Activated B cell treated with CpG ODN at 0.5 μM for 24 hours (primary cell): ENCODE results near the gene CRYBG3. TPM values are rescaled to one million over a fixed set of nuclear protein-coding genes. Genes with fewer than 3 reads are reported as not detected.

Experiments used
- ATAC-seq: fragments of 200-7000 bp; cut with Tn5 transposase; one replicate; pipeline ENCODE4 v1.10.0; 2021; ENCODE audit warnings: low read depth, mild to moderate bottlenecking, moderate library complexity
- CTCF ChIA-PET: fragments of 350-600 bp; sonication (Branson Sonifier 250); formaldehyde crosslinking; loops from one replicate; lab custom pipeline; 2021; ENCODE audit warnings: antibody characterized with exemption; lab: Charles Lee
- POLR2A ChIA-PET: fragments of 350-600 bp; sonication (Branson Sonifier 250); formaldehyde crosslinking; loops from one replicate; lab custom pipeline; 2021; ENCODE audit warnings: antibody characterized with exemption; lab: Charles Lee
- DNase-seq: peaks from one replicate; pipeline ENCODE4 v3.0.0; 2022
- H3K27ac Mint-ChIP-seq: one replicate; pipeline ENCODE4 v1.8.0; 2020; ENCODE audit warnings: mixed read lengths
- H3K27me3 Mint-ChIP-seq: one replicate; pipeline ENCODE4 v1.8.0; 2021; ENCODE audit warnings: mixed read lengths
- H3K36me3 Mint-ChIP-seq: one replicate; pipeline ENCODE4 v1.8.0; 2021; ENCODE audit warnings: low read depth, mixed read lengths
- H3K4me1 Mint-ChIP-seq: one replicate; pipeline ENCODE4 v1.8.0; 2021; ENCODE audit warnings: mixed read lengths
- H3K4me3 Mint-ChIP-seq: one replicate; pipeline ENCODE4 v1.8.0; 2020; ENCODE audit warnings: mild to moderate bottlenecking, mixed read lengths
- H3K9me3 Mint-ChIP-seq: one replicate; pipeline ENCODE4 v1.8.0; 2020; ENCODE audit warnings: mixed read lengths
- CTCF ChIP-seq: fragments of 200-600 bp; IDR thresholded peaks from one replicate; pipeline ENCODE4 v1.8.0; 2022; ENCODE audit warnings: antibody characterized with exemption, mild to moderate bottlenecking
- intact Hi-C: fragments of 100-400 bp; cut with micrococcal nuclease; formaldehyde crosslinking; loops from one replicate; pipeline ENCODE4 v1.15.1; 2024
- total RNA-seq: library from RNA; stranded (reverse); gene quantifications from 2 replicates; pipeline ENCODE4 v1.2.3, GENCODE V29; 2022

The CRYBG3 gene
- total RNA-seq, 1 donor from 2014 or later: 1.5 TPM

GRCh38 chr3:97959872-97960271, 138.1 kb downstream of the CRYBG3 start:
- TF ChIP-seq CTCF: no peak
- Mint-ChIP-seq H3K4me1 (peaks cover 12% of the 10 kb centered on the region), H3K27ac (no peak overlapping the region), H3K36me3 (peaks cover 71% of the 10 kb centered on the region), H3K27me3 (no peaks in the 10 kb centered on the region), H3K9me3 (no peaks in the 10 kb centered on the region), H3K4me3 (no peak overlapping the region)
- no peak for DNase-seq
- intact Hi-C loops: no loop called here
- ChIA-PET POLR2A (no interaction called here), CTCF (no interaction called here)
- no peak for ATAC-seq

GRCh38 chr3:97960551-97960950, 138.7 kb downstream of the CRYBG3 start:
- Mint-ChIP-seq H3K27me3 (no peaks in the 10 kb centered on the region), H3K9me3 (no peaks in the 10 kb centered on the region), H3K4me3 (no peak overlapping the region), H3K27ac (no peak overlapping the region), H3K36me3 (peaks cover 69% of the 10 kb centered on the region), H3K4me1 (peaks cover 9% of the 10 kb centered on the region)
- ATAC-seq (no peak), DNase-seq (no peak)
- intact Hi-C loops: no loop called here
- ChIA-PET POLR2A (no interaction called here), CTCF (no interaction called here)
- TF ChIP-seq CTCF: no peak

- ATAC-seq (no peak), DNase-seq (no peak)
- TF ChIP-seq CTCF: no peak
- no peak overlapping the region for H3K27ac Mint-ChIP-seq
- no peaks in the 10 kb centered on the region for H3K27me3 Mint-ChIP-seq
- H3K9me3 Mint-ChIP-seq: no peaks in the 10 kb centered on the region
- ChIA-PET CTCF (no interaction called here), POLR2A (no interaction called here)
- no peak overlapping the region for H3K4me3 Mint-ChIP-seq
- peaks cover 13% of the 10 kb centered on the region for H3K4me1 Mint-ChIP-seq
- intact Hi-C loops: no loop called here
- H3K36me3 Mint-ChIP-seq: peaks cover 70% of the 10 kb centered on the region
Measured at GRCh38 chr3:97960993-97961766, 139.4 kb downstream of the CRYBG3 start.

GRCh38 chr3:97967966-97968365, 146.2 kb downstream of the CRYBG3 start:
- Mint-ChIP-seq H3K27ac (no peak overlapping the region), H3K4me3 (no peak overlapping the region), H3K27me3 (no peaks in the 10 kb centered on the region), H3K9me3 (no peaks in the 10 kb centered on the region), H3K36me3 (peaks cover 37% of the 10 kb centered on the region), H3K4me1 (peaks cover 41% of the 10 kb centered on the region)
- TF ChIP-seq CTCF: no peak
- ChIA-PET POLR2A (no interaction called here), CTCF (interaction anchor here (2.3 kb wide), 1 partner anchor 71 kb away, joined by 6 read pairs; no protein-coding TSS in a partner anchor)
- DNase-seq (no peak), ATAC-seq (no peak)
- intact Hi-C loops: no loop called here

- no peak overlapping the region for H3K27ac Mint-ChIP-seq
- H3K4me1 Mint-ChIP-seq: peaks cover 41% of the 10 kb centered on the region
- no peak for TF ChIP-seq CTCF
- ATAC-seq (no peak), DNase-seq (no peak)
- H3K4me3 Mint-ChIP-seq: no peak overlapping the region
- intact Hi-C loops: no loop called here
- ChIA-PET POLR2A (no interaction called here), CTCF (interaction anchor here (2.3 kb wide), 1 partner anchor 71 kb away, joined by 6 read pairs; no protein-coding TSS in a partner anchor)
- H3K36me3 Mint-ChIP-seq: peaks cover 37% of the 10 kb centered on the region
- no peaks in the 10 kb centered on the region for H3K27me3 Mint-ChIP-seq
- H3K9me3 Mint-ChIP-seq: no peaks in the 10 kb centered on the region
Measured at GRCh38 chr3:97968376-97968775, 146.6 kb downstream of the CRYBG3 start.
